ENCODE measurements around the gene LRRC14B.
"Not testable (repeated sequence)": the region's sequence is repeated elsewhere in the genome, so short reads cannot be mapped to it uniquely, and the experiment has no call there.

DNA sequence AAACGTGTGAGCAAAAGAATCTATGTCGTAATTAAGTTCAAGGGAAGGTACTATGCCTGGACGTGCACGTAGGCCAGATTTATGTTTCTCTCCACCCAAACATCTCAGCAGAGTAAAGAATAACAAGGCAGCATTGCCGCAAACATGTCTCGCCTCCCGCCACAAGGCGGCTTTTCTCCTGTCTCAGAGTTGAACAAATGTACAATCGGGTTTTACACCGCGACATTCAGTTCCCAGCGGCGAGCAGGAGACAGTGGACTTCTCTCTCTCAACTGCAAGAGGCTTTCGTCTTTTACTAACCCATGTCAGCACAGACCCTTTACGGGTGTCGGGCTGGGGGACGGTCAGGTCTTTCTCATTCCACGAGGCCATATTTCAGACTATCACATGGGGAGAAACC is 5.7 kb downstream of the LRRC14B start:
- not testable (repeated sequence) for TF ChIP-seq ZNF644 (CRISPR knock-in tag; IDR thresholded peaks at IDR 0.05; ENCODE audit: low read depth); ZNF546 (CRISPR knock-in tag; conservative IDR thresholded peaks at IDR 0.05); ZNF10 (CRISPR knock-in tag; IDR thresholded peaks at IDR 0.05; ENCODE audit: borderline replicate concordance, low read depth); FOXM1 (CRISPR knock-in tag; IDR thresholded peaks at IDR 0.05); CEBPB (IDR thresholded peaks at IDR 0.05; ENCODE audit: borderline replicate concordance, low read depth, low read length); POLR2A (IDR thresholded peaks at IDR 0.05; ENCODE audit: insufficient read depth in 1 of 2, low read depth in 2 of 2, low read length in 2 of 2); POLR2AphosphoS5 (IDR thresholded peaks at IDR 0.05; ENCODE audit: low read depth, low read length); NAIF1 (CRISPR knock-in tag; IDR thresholded peaks at IDR 0.05; ENCODE audit: borderline replicate concordance); ZNF282 (IDR thresholded peaks at IDR 0.05; ENCODE audit: partially characterized antibody); ZNF121 (CRISPR knock-in tag; IDR thresholded peaks at IDR 0.05)
- TF ChIP-seq, protein P1, sequence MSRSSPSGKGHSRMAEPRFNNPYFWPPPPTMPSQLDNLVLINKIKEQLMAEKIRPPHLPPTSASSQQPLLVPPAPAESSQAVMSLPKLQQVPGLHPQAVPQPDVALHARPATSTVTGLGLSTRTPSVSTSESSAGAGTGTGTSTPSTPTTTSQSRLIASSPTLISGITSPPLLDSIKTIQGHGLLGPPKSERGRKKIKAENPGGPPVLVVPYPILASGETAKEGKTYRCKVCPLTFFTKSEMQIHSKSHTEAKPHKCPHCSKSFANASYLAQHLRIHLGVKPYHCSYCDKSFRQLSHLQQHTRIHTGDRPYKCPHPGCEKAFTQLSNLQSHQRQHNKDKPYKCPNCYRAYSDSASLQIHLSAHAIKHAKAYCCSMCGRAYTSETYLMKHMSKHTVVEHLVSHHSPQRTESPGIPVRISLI (CRISPR knock-in tag; IDR thresholded peaks at IDR 0.05; ENCODE audit: borderline replicate concordance) = not testable (repeated sequence)
- TF ChIP-seq, protein P2, sequence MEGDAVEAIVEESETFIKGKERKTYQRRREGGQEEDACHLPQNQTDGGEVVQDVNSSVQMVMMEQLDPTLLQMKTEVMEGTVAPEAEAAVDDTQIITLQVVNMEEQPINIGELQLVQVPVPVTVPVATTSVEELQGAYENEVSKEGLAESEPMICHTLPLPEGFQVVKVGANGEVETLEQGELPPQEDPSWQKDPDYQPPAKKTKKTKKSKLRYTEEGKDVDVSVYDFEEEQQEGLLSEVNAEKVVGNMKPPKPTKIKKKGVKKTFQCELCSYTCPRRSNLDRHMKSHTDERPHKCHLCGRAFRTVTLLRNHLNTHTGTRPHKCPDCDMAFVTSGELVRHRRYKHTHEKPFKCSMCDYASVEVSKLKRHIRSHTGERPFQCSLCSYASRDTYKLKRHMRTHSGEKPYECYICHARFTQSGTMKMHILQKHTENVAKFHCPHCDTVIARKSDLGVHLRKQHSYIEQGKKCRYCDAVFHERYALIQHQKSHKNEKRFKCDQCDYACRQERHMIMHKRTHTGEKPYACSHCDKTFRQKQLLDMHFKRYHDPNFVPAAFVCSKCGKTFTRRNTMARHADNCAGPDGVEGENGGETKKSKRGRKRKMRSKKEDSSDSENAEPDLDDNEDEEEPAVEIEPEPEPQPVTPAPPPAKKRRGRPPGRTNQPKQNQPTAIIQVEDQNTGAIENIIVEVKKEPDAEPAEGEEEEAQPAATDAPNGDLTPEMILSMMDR (CRISPR knock-in tag; IDR thresholded peaks at IDR 0.05) = not testable (repeated sequence)
